ENCODE results near the gene USP31.

- TF ChIP-seq, protein P1, sequence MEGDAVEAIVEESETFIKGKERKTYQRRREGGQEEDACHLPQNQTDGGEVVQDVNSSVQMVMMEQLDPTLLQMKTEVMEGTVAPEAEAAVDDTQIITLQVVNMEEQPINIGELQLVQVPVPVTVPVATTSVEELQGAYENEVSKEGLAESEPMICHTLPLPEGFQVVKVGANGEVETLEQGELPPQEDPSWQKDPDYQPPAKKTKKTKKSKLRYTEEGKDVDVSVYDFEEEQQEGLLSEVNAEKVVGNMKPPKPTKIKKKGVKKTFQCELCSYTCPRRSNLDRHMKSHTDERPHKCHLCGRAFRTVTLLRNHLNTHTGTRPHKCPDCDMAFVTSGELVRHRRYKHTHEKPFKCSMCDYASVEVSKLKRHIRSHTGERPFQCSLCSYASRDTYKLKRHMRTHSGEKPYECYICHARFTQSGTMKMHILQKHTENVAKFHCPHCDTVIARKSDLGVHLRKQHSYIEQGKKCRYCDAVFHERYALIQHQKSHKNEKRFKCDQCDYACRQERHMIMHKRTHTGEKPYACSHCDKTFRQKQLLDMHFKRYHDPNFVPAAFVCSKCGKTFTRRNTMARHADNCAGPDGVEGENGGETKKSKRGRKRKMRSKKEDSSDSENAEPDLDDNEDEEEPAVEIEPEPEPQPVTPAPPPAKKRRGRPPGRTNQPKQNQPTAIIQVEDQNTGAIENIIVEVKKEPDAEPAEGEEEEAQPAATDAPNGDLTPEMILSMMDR (IDR thresholded peaks at IDR 0.05): no peak
- TF ChIP-seq POLR2A (IDR thresholded peaks at IDR 0.05): no peak
These were observed 5.9 kb downstream of the USP31 start for GRCh38 chr16:23143391-23143790.

Measured in prostate gland (tissue), 2 donors.